H1 (cell line): ENCODE measurements around the gene DCLRE1A. TPM values are rescaled to one million over a fixed set of nuclear protein-coding genes. Genes with fewer than 3 reads are reported as not detected.
"Not testable (repeated sequence)": the region's sequence is repeated elsewhere in the genome, so short reads cannot be mapped to it uniquely, and the experiment has no call there.

Experiments used
- CTCF ChIA-PET: fragments of 300-600 bp; sonication (Branson Sonifier 250); formaldehyde crosslinking; loops from one replicate; lab custom pipeline; 2021; ENCODE audit not compliant: partially characterized antibody; lab: Charles Lee
- POLR2A ChIA-PET: fragments of 300-600 bp; sonication (Branson Sonifier 250); formaldehyde crosslinking; loops from one replicate; lab custom pipeline; 2021; ENCODE audit warnings: inconsistent platforms; ENCODE audit not compliant: partially characterized antibody; lab: Charles Lee
- DNase-seq, 2 experiments: peaks; one replicate each; pipeline versions ENCODE4 v3.0.0 to v3.0.0-alpha.2; 2010 to 2022; ENCODE audit warnings: low spot score in 2 of 2, low read depth in 1 of 2, mixed read lengths in 1 of 2
- FAIRE-seq: peaks from 2 replicates; lab custom pipeline; 2011; peaks lifted over from hg19 to GRCh38; lab: Jason Lieb, UNC
- H2AFZ ChIP-seq: 2 replicates; pipeline ENCODE4 v1.8.1; 2012; ENCODE audit warnings: low read length, inconsistent platforms
- H2AK5ac ChIP-seq: 2 replicates; pipeline ENCODE4 v1.6.1; 2013; ENCODE audit warnings: low read depth, low read length
- H2BK120ac ChIP-seq: replicated peaks from 2 replicates; pipeline ENCODE3; 2013; ENCODE audit warnings: low read depth, low read length, inconsistent platforms
- H2BK12ac ChIP-seq: 2 replicates; pipeline ENCODE4 v1.6.1; 2013; ENCODE audit warnings: low read depth, low read length
- H2BK15ac ChIP-seq: 2 replicates; pipeline ENCODE4 v1.6.1; 2013; ENCODE audit warnings: low read length
- H2BK20ac ChIP-seq: 2 replicates; pipeline ENCODE4 v1.6.1; 2013; ENCODE audit warnings: low read length
- H2BK5ac ChIP-seq: 2 replicates; pipeline ENCODE4 v1.6.1; 2013; ENCODE audit warnings: low read depth, low read length
- H3K14ac ChIP-seq: 2 replicates; pipeline ENCODE4 v1.6.1; 2013; ENCODE audit warnings: inconsistent platforms; ENCODE audit not compliant: insufficient read length
- H3K18ac ChIP-seq: 2 replicates; pipeline ENCODE4 v1.6.1; 2013; ENCODE audit warnings: low read length; ENCODE audit errors: extremely low read depth
- H3K23ac ChIP-seq: 2 replicates; pipeline ENCODE4 v1.6.1; 2013; ENCODE audit warnings: inconsistent platforms; ENCODE audit not compliant: insufficient read length
- H3K23me2 ChIP-seq: 2 replicates; pipeline ENCODE4 v1.6.1; 2013; ENCODE audit warnings: low read depth, low read length
- H3K27ac ChIP-seq: 2 replicates; pipeline ENCODE4 v1.6.1; 2011; ENCODE audit warnings: low read depth, low read length, inconsistent platforms
- H3K27me3 ChIP-seq, 4 experiments: replicated peaks in 1 of 4; 1 replicate in 1 of 4; 2 replicates in 3 of 4; pipeline versions ENCODE4 v1.6.1 to v1.8.1; 2011 to 2013; ENCODE audit warnings: low read length in 3 of 4, mild to moderate bottlenecking in 3 of 4, inconsistent platforms in 2 of 4, mixed read lengths in 2 of 4, moderate library complexity in 1 of 4; ENCODE audit not compliant: control insufficient read depth in 3 of 4, insufficient read depth in 3 of 4; ENCODE audit errors: extremely low read depth in 1 of 4
- H3K36me3 ChIP-seq, 4 experiments: 2 replicates each; pipeline versions ENCODE4 v1.6.1 to v1.8.1; 2011 to 2013; ENCODE audit warnings: mild to moderate bottlenecking in 4 of 4, low read length in 3 of 4, moderate library complexity in 2 of 4, control low read depth in 1 of 4, inconsistent platforms in 1 of 4; ENCODE audit not compliant: insufficient read depth in 4 of 4, control insufficient read depth in 2 of 4
- H3K4ac ChIP-seq: replicated peaks from 2 replicates; pipeline ENCODE3; 2013; ENCODE audit warnings: low read length, low read depth, mixed read lengths, inconsistent platforms; ENCODE audit not compliant: insufficient read length
- H3K4me1 ChIP-seq, 4 experiments: replicated peaks in 1 of 4; 1 replicate in 1 of 4; 2 replicates in 3 of 4; pipeline versions ENCODE4 v1.6.1 to v1.8.1; 2011 to 2013; ENCODE audit warnings: low read length in 3 of 4, inconsistent platforms in 2 of 4, mixed read lengths in 1 of 4; ENCODE audit not compliant: insufficient read depth in 4 of 4, control insufficient read depth in 3 of 4
- H3K4me2 ChIP-seq, 2 experiments: 2 replicates each; pipeline versions ENCODE4 v1.6.1 to v1.8.1; 2011 to 2013; ENCODE audit warnings: low read depth in 2 of 2, low read length in 2 of 2, control low read depth in 1 of 2, inconsistent platforms in 1 of 2, mild to moderate bottlenecking in 1 of 2; ENCODE audit not compliant: insufficient read depth in 1 of 2
- H3K4me3 ChIP-seq, 4 experiments: fragments of 200-600, 300-600 bp in 1 of 4; sonication (generic), shearing (Covaris generic), sonication (Bioruptor Twin) in 1 of 4; 2 replicates each; pipeline versions ENCODE4 v1.5.1 to v1.8.1; 2011 to 2016; ENCODE audit warnings: low read length in 4 of 4, low read depth in 3 of 4, control low read depth in 2 of 4, inconsistent platforms in 2 of 4, mild to moderate bottlenecking in 2 of 4, mixed read lengths in 1 of 4, moderate library complexity in 1 of 4; ENCODE audit not compliant: insufficient read depth in 2 of 4; ENCODE audit errors: extremely low read depth in 1 of 4
- H3K56ac ChIP-seq: replicated peaks from 2 replicates; pipeline ENCODE3; 2013; ENCODE audit warnings: low read depth, mild to moderate bottlenecking, mixed read lengths, low read length, inconsistent platforms; ENCODE audit not compliant: insufficient read length
- H3K79me1 ChIP-seq: 2 replicates; pipeline ENCODE4 v1.6.1; 2013; ENCODE audit warnings: low read depth, low read length, control low read depth
- H3K79me2 ChIP-seq, 2 experiments: 2 replicates each; pipeline versions ENCODE4 v1.6.1 to v1.8.1; 2012 to 2013; ENCODE audit warnings: low read length in 2 of 2, mild to moderate bottlenecking in 2 of 2, inconsistent platforms in 1 of 2; ENCODE audit not compliant: insufficient read depth in 2 of 2, control insufficient read depth in 1 of 2
- H3K9ac ChIP-seq, 4 experiments: replicated peaks in 1 of 4; 1 replicate in 1 of 4; 2 replicates in 3 of 4; pipeline versions ENCODE4 v1.6.1 to v1.8.1; 2011 to 2013; ENCODE audit warnings: low read depth in 3 of 4, low read length in 3 of 4, control low read depth in 2 of 4, mild to moderate bottlenecking in 2 of 4, moderate library complexity in 2 of 4, inconsistent platforms in 1 of 4; ENCODE audit errors: extremely low read depth in 1 of 4
- H3K9me3 ChIP-seq, 2 experiments: 2 replicates each; pipeline versions ENCODE4 v1.6.1 to v1.8.1; 2012 to 2013; ENCODE audit warnings: mild to moderate bottlenecking in 2 of 2, moderate library complexity in 2 of 2, control low read depth in 1 of 2, inconsistent platforms in 1 of 2, low read depth in 1 of 2, low read length in 1 of 2, mixed read lengths in 1 of 2; ENCODE audit not compliant: insufficient read depth in 2 of 2
- H4K20me1 ChIP-seq, 2 experiments: replicated peaks in 1 of 2; 2 replicates each; pipeline versions ENCODE3 to v1.8.1; 2011 to 2013; ENCODE audit warnings: inconsistent platforms in 2 of 2, low read length in 2 of 2, mild to moderate bottlenecking in 1 of 2; ENCODE audit not compliant: insufficient read depth in 2 of 2, control insufficient read depth in 1 of 2
- H4K5ac ChIP-seq: 2 replicates; pipeline ENCODE4 v1.6.1; 2013; ENCODE audit warnings: low read length, low read depth, mixed read lengths, inconsistent platforms; ENCODE audit not compliant: insufficient read length
- H4K8ac ChIP-seq: 2 replicates; pipeline ENCODE4 v1.8.0; 2013; ENCODE audit warnings: mild to moderate bottlenecking, moderate library complexity, low read length, inconsistent platforms; ENCODE audit not compliant: insufficient read depth; ENCODE audit errors: extremely low read depth
- H4K91ac ChIP-seq: replicated peaks from 2 replicates; pipeline ENCODE3; 2013; ENCODE audit warnings: low read length, mixed read lengths, inconsistent platforms; ENCODE audit not compliant: insufficient read length
- WGBS, 2 experiments: shearing (Covaris generic) in 1 of 2; methylation state at CpG; one replicate each; pipeline versions ENCODE4 v1.1.6 to v1.1.7; 2013 to 2015; ENCODE audit warnings: low lambda C conversion rate in 2 of 2, mixed read lengths in 2 of 2, inconsistent platforms in 1 of 2, low coverage in 1 of 2, missing lambda C conversion rate in 1 of 2; ENCODE audit not compliant: insufficient replicate concordance in 2 of 2, insufficient coverage in 1 of 2, insufficient read length in 1 of 2; ENCODE audit errors: extremely low coverage in 1 of 2, missing lambda C conversion rate in 1 of 2; 5-methylcytosine and 5-hydroxymethylcytosine counted together
- polyA plus RNA-seq, 7 experiments: library from polyadenylated mRNA; depleted of rRNA in 3 of 7; stranded (reverse) in 5 of 7; unstranded in 2 of 7; fragments of >200 nt in 5 of 7; fragments of 200-250 nt in 2 of 7; gene quantifications; 1 replicate in 5 of 7; 2 replicates in 1 of 7; 4 replicates in 1 of 7; pipeline versions ENCODE4 v1.2.1 to v1.2.3, GENCODE V29; 2011 to 2013; ENCODE audit warnings: missing spikeins in 2 of 7, mixed read lengths in 2 of 7
- total RNA-seq: library from RNA; stranded (reverse); fragmentation: NEBNext Ultra II Directional; extraction: Animal tissue kit (Norgen Biotek cat#: 25700); gene quantifications from 2 replicates; pipeline ENCODE4 v1.2.1, GENCODE V29; 2021

Gene DCLRE1A
- total and polyA plus RNA-seq, 2 of the 8 experiments (the other 6 are each of a cell fraction or from before 2014, with no cell fraction given): 8.1 to 10.1 TPM

- POLR2A ChIA-PET, H3K79me1 ChIP-seq, H3K27me3 ChIP-seq, H3K79me2 ChIP-seq, H3K23me2 ChIP-seq, H3K9ac ChIP-seq, DNase-seq, H2AK5ac ChIP-seq, H4K5ac ChIP-seq, H3K27ac ChIP-seq, H2BK120ac ChIP-seq, H2BK12ac ChIP-seq, H4K8ac ChIP-seq, H2AFZ ChIP-seq, H3K36me3 ChIP-seq, H2BK5ac ChIP-seq, H2BK20ac ChIP-seq, H2BK15ac ChIP-seq, H3K4ac ChIP-seq, H4K91ac ChIP-seq, H3K4me1 ChIP-seq, H3K14ac ChIP-seq, H3K56ac ChIP-seq, H3K9me3 ChIP-seq, H4K20me1 ChIP-seq, H3K18ac ChIP-seq, FAIRE-seq, H3K23ac ChIP-seq: not testable (repeated sequence)
- CTCF ChIA-PET: interaction anchor here (0.6 to 1.9 kb wide), 6 partner anchors 9 to 89 kb away, joined by 3 to 5 read pairs (median 4); no protein-coding TSS in a partner anchor
- Histone ChIP-seq H3K4me2 (peak overlapping the region; percentile 36 to 42; a peak in 2 of 4 replicates), H3K4me3 (peak overlapping the region in 1 of 4 experiments; percentile 35; a peak in 1 of 8 replicates)
- whole genome bisulfite sequencing, 2 experiments: 15% methylated on average over 3 of the region's 3 CpGs; no CpG with 5 or more reads in 1 of the 2 experiments
These were observed 32.6 kb downstream of the DCLRE1A start for GRCh38 chr10:113821306-113821705.
